HG03108 (cell line): Measurements from ENCODE around the gene DNAH9.

Source experiments
- ATAC-seq: cut with Tn5 transposase; IDR thresholded peaks from one replicate; pipeline ENCODE4 v1.9.1; 2021; ENCODE audit warnings: moderate library complexity; ENCODE audit not compliant: unreplicated experiment

Gene DNAH9

GRCh38 chr17:11598274-11599221 is at the start of gene DNAH9:
DNAH9 (plus strand) TSS chr17:11598470; CDS start chr17:11598499, 29 bp downstream.
- ATAC-seq: no peak

- no peak for ATAC-seq
These were observed 47.8 kb upstream of the DNAH9 start for GRCh38 chr17:11550431-11550830.

- no peak for ATAC-seq
These were observed 46.8 kb upstream of the DNAH9 start for GRCh38 chr17:11551442-11551841.

- ATAC-seq: no peak
These were observed 45.1 kb upstream of the DNAH9 start for GRCh38 chr17:11553135-11553534.

- no peak for ATAC-seq
These were observed 44.2 kb upstream of the DNAH9 start for GRCh38 chr17:11554042-11554441.

- no peak for ATAC-seq
These were observed 43.7 kb upstream of the DNAH9 start for GRCh38 chr17:11554542-11554941.

- ATAC-seq: no peak
These were observed 42.7 kb upstream of the DNAH9 start for GRCh38 chr17:11555530-11555929.

GRCh38 chr17:11557727-11558452 is 40.4 kb upstream of the DNAH9 start:
- ATAC-seq: no peak

- ATAC-seq: no peak
These were observed 39.5 kb upstream of the DNAH9 start for GRCh38 chr17:11558681-11559234.

- ATAC-seq: no peak
These were observed 38.7 kb upstream of the DNAH9 start for GRCh38 chr17:11559601-11560000.

GRCh38 chr17:11561281-11561680 is 37.0 kb upstream of the DNAH9 start:
- no peak for ATAC-seq

- ATAC-seq: no peak
These were observed 36.6 kb upstream of the DNAH9 start for GRCh38 chr17:11561702-11562101.

GRCh38 chr17:11564589-11565380 is 33.5 kb upstream of the DNAH9 start:
- no peak for ATAC-seq

- no peak for ATAC-seq
These were observed 32.7 kb upstream of the DNAH9 start for GRCh38 chr17:11565591-11565990.

- ATAC-seq: no peak
These were observed 19.3 kb upstream of the DNAH9 start for GRCh38 chr17:11578998-11579397.

- ATAC-seq: no peak
These were observed 17.6 kb upstream of the DNAH9 start for GRCh38 chr17:11580677-11581076.

GRCh38 chr17:11582217-11582616 is 16.1 kb upstream of the DNAH9 start:
- ATAC-seq: no peak

- ATAC-seq: no peak
These were observed 14.8 kb upstream of the DNAH9 start for GRCh38 chr17:11583306-11583992.

GRCh38 chr17:11589716-11590115 is 8.6 kb upstream of the DNAH9 start:
- ATAC-seq: no peak

GRCh38 chr17:11601661-11602060 is 3.4 kb downstream of the DNAH9 start:
- no peak for ATAC-seq
